HFF-Myc (cell line): ENCODE data around the gene BICD1.

Experiments used
- DNase-seq: peaks from one replicate; pipeline ENCODE4 v3.0.0-alpha.2; 2011; ENCODE audit warnings: low read depth; ENCODE audit errors: extremely low read depth
- H3K4me3 ChIP-seq: replicated peaks from 2 replicates; pipeline ENCODE4 v1.5.1; 2011; ENCODE audit warnings: low read depth, mild to moderate bottlenecking, control low read depth, low read length
- CTCF ChIP-seq: IDR thresholded peaks from 2 replicates; pipeline ENCODE4 v1.5.1; 2012; ENCODE audit warnings: mild to moderate bottlenecking, low read depth, low read length, control low read depth; ENCODE audit errors: missing control alignments

BICD1 gene

GRCh38 chr12:32106517-32107358 lies at the start of gene BICD1:
TSS of gene BICD1 (plus strand) at chr12:32106847. CDS start at chr12:32107332, 485 bp downstream.
- TF ChIP-seq CTCF = no peak
- no peak for DNase-seq
- H3K4me3 ChIP-seq = peak within 1 kb of the TSS; percentile 90

- no peak for TF ChIP-seq CTCF
- DNase-seq = no peak
- no peak overlapping the region for H3K4me3 ChIP-seq
These were observed 45.6 kb upstream of the BICD1 start for GRCh38 chr12:32061033-32061432.

- DNase-seq = no peak
- H3K4me3 ChIP-seq = no peak overlapping the region
- no peak for TF ChIP-seq CTCF
These were observed 43.8 kb upstream of the BICD1 start for GRCh38 chr12:32062881-32063280.

- no peak for TF ChIP-seq CTCF
- H3K4me3 ChIP-seq = no peak overlapping the region
- no peak for DNase-seq
These were observed 42.9 kb upstream of the BICD1 start for GRCh38 chr12:32063796-32064195.

GRCh38 chr12:32066206-32066605 lies 40.4 kb upstream of the BICD1 start:
- no peak overlapping the region for H3K4me3 ChIP-seq
- no peak for DNase-seq
- no peak for TF ChIP-seq CTCF

GRCh38 chr12:32069071-32069470 lies 37.6 kb upstream of the BICD1 start:
- TF ChIP-seq CTCF = no peak
- no peak for DNase-seq
- H3K4me3 ChIP-seq = no peak overlapping the region
